GM19372 (cell line): ENCODE data around the gene PTRH1.

Experiments
- ATAC-seq: cut with Tn5 transposase; IDR thresholded peaks from one replicate; pipeline ENCODE4 v1.9.1; 2021; ENCODE audit warnings: mild to moderate bottlenecking, low read depth, moderate library complexity; ENCODE audit not compliant: unreplicated experiment

Gene PTRH1

DNA sequence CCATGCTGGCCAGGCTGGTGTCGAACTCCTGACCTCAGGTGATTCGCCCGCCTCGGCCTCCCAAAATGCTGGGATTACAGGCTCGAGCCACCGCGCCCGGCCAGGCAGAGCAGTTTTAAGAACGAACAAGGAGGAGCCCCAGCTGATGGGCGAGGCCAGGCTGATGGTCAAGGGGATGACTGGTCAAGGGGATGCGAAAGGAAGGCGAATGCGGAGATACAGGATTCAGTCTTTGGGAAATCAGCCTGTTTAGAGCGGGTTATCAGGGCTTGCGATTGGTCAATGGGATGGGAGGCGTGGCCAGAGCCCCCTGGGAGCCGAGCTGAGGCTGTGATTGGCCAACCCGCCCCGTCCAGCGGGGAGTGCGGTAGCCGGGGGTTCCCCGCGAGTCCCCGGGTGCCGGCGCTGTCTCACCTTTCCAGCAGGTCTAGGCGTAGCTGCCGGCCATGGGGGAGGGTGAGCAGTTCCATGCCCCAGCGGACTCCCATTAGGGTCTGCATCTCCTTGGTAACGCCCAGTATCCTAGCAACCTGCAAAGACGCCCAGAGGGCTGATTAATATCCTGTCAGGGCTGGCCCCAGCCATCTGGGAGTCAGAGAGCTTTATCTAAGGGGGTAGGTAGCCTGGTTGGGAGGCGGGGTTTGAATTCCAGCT lies 27.1 kb upstream of the PTRH1 start:
- no peak for ATAC-seq

DNA sequence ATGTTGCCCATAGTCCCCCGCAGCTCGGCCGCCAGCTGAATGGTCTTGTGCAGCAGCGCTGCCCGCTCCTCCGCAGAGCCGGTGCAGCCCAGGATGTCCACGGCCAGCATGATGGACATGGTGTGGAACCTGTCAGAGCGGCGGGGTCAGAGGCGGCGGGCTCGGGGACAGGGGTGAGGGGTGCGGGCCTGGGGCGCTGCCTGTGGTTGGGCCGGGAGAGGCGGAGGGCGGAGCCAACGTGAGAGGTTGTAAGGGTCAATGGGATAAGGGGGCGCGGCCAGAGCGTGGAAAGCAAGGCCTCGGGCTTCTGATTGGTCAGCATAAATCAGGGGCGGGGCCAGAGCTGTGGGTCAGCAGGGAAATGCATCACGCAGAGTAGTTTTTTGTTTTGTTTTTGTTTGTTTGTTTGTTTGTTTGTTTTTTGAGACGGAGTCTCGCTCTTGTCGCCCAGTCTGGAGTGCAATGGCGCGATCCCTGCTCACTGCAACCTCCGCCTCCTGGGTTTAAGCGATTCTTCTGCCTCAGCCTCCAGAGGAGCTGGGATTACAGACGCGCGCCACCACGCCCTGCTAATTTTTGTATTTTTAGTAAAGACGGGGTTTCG lies 26.5 kb upstream of the PTRH1 start:
- no peak for ATAC-seq

GRCh38 chr9:127739614-127740330 lies 24.3 kb upstream of the PTRH1 start:
- no peak for ATAC-seq

- no peak for ATAC-seq
Observed at GRCh38 chr9:127738666-127739065, 23.2 kb upstream of the PTRH1 start.

DNA sequence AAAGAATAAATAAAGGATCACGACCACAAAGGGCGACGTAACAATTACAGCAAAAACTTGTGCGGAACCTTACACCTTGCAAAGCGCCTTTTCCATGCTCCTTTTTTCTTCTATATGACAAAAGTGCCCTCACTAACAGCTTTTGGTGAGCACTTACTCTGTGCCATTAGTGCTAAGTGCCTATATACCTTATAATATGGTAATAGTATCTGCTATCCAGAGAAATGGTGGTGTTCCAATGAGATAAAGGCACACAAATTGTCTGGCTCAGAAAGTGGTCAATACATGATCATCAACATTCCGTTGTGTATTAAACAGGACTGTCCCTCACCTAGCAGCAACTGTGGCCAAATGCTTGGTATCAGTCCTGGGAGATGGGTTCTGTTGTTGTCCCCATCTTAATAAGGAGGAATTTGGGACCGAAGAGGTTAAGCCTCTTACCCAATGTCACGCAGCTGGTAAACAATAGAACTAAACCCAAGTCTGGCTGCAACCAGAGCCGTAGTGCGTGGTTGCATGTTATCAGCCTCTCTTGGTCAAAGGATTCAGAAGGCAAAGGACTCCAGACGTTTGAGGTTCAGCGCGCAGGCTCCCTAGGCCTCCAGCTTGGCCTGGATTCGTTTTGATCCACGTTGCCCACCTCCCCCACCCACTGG lies 20.2 kb upstream of the PTRH1 start:
- ATAC-seq: peak; percentile 27

DNA sequence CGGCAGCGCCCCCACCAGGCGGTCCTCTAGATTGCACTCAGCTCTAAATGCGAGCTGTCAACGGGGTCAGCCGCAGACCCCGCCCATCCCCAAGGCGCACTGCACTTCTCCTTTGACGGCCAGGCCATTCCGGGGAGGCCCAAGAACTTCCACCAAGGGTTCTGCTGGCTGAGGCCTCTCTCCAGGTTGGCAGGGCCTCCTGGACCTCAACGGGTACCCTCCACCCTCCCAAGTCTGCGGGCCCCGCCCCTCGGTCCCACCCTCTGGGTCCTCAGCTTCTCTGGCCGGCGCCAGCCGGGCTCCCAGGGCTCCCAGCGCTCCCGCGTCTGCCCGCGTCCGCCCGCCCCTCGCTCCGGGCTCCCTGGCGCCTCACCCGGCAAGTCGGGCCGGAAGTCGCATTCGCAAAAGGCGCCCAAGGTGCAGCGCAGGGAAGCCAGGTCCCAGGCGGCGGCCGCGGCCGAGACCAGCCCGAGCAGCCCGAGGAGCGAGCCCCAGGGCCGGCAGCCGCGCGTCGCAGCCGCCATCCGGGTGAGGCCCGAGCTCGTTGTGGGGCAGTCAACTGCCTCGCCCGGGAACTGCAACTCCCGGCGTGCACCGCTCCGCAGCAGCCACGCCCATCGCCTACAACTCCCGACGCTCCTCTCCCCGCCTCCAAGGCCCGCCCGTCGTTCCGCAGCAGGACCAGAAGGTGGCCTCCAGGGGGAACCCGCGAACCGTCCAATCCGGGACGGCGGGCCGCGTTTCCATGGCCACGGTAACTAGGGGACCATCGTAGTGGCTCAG lies 19.5 kb upstream of the PTRH1 start, which contains the start of gene TOR2A:
Gene TOR2A (minus strand): TSS at position 548 of the 783 bp plus-strand sequence. CDS start 24 bp downstream, at position 524.
- peak; percentile 83 for ATAC-seq

GRCh38 chr9:127734247-127734746 lies 18.8 kb upstream of the PTRH1 start:
- ATAC-seq: no peak

DNA sequence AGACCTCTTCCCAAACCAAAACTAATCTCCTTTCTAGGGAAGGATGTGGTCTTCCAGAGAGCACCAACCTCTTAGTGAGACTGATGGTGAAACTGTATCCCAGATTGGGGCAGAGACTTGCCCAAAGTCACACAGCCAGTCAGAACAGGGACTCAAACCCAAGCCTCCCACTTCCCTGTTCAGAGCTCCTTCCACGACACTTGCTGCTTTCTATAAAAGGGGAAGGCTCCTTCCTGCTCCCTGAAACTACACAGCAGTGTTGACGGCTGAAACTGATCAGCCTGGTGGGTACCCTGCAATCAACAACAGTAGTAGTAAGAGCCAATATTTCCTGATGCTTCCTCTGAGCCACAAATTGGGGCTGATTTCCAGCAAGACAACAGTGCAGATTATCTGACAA lies 18.2 kb upstream of the PTRH1 start:
- ATAC-seq: no peak

DNA sequence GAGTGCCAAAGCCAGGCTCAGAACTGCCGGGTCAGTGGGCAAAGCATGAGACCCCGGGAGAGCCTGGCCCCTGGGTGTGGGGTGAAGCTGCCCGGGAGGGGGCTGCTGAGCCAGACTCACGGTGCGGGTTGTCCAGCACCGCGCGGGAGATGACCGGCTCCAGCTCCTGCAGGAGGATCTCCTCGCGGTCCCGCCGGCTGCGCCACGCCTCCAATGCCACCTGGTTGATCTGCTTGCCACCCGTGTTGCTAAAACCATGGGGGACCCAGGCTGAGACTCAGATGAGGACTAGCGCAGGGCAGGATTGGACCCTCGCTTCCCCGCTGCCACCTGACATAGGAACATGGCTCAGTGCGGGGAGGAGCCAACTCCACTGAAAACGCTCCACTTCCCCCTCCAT lies 17.0 kb upstream of the PTRH1 start:
- no peak for ATAC-seq

DNA sequence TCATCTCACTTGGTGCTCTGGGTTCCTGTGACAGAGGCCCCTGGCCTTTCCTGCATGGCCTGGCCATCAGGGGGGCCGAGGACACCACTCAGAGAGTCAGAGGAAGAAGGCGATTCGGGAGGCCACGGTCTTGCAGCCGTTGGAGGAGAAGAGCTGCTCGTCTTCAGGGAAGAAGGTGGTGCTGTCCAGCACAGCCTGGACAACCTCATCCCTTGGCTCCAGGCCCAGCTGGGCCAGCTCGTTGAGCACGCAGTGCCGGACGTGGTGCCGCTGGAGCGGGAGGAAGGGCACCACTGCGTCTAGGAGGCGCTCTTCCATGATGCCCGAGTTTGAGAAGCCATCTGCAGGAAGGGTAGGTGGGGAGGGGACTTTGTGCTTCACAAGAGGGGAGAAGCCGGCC lies 16.5 kb upstream of the PTRH1 start:
- no peak for ATAC-seq

DNA sequence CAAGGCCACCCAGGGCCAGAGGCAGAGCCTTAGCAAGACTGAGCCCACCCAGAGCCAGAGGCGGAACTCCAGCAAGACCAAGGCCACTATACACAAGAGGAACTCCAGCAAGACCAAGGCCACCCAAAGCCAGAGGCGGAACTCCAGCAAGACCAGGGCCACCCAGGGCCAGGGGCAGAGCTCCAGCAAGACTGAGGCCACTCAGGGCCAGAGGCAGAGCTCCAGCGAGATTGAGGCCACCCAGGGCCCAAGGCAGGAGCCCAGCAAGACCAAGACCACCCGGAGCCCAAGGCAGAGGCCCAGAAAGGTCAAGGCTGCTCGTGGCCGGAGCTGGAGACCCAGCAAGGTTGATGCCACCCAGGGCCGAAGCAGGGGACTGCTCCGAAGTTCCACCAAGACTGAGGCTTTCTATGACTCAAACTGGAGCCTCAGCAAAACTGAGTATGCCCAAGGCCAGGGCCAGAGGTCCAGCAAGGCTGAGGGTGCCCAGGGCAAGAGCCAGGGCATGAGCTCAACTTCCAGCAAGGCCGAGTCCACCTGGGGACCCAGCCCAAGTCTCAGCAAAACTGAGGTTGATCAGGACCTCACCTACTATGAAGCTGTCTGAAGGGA lies 15.4 kb upstream of the PTRH1 start:
- ATAC-seq: no peak

GRCh38 chr9:127730262-127730661 lies 14.8 kb upstream of the PTRH1 start:
- no peak for ATAC-seq

GRCh38 chr9:127729522-127730256 lies 14.2 kb upstream of the PTRH1 start:
- no peak for ATAC-seq

GRCh38 chr9:127728808-127729207 lies 13.3 kb upstream of the PTRH1 start:
- ATAC-seq: no peak

GRCh38 chr9:127726871-127727270 lies 11.4 kb upstream of the PTRH1 start:
- no peak for ATAC-seq

GRCh38 chr9:127724012-127724411 lies 8.5 kb upstream of the PTRH1 start:
- no peak for ATAC-seq

- ATAC-seq: no peak
Observed at GRCh38 chr9:127723444-127723843, 8.0 kb upstream of the PTRH1 start.

GRCh38 chr9:127723013-127723412 lies 7.5 kb upstream of the PTRH1 start:
- no peak for ATAC-seq

- ATAC-seq: no peak
Observed at GRCh38 chr9:127722055-127722745, 6.7 kb upstream of the PTRH1 start.
